Glomerular visceral epithelial cell (primary cell): Measurements from ENCODE around the gene ADCY7.
A peak's percentile ranks its signal among the peaks of the same experiment; 100 is the strongest.

Experiments used
- DNase-seq: peaks from one replicate; pipeline ENCODE4 v3.0.0-alpha.2; 2016; ENCODE audit errors: extremely low spot score

ADCY7 gene

DNA sequence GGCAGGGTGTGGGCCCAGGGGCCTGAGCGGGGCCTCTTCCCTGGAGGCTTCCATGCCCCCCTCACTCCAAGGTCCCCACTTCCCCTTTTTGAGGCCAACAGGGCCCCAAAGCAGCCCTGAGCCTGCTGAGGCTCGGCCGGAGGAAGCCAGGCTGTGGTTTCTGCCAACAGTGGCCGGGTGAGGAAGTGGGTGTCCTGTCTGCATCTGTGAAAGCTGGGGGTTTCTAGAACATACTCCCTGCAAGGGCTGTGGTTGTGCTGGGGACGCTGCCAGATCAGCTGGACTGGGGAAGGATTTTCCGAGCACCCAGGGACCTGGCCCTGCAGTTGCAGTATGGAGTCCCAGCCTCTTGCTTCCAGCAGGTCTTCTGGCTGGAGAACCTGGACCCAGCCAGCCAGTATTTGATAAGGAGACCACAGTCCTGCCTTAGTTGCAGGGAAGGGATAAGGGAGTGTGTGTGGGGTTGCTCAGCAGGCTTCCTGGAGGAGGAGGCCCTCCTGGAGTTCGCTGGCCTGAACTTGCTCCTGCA, 15.7 kb downstream of the ADCY7 start:
- DNase-seq = peak; percentile 4

DNA sequence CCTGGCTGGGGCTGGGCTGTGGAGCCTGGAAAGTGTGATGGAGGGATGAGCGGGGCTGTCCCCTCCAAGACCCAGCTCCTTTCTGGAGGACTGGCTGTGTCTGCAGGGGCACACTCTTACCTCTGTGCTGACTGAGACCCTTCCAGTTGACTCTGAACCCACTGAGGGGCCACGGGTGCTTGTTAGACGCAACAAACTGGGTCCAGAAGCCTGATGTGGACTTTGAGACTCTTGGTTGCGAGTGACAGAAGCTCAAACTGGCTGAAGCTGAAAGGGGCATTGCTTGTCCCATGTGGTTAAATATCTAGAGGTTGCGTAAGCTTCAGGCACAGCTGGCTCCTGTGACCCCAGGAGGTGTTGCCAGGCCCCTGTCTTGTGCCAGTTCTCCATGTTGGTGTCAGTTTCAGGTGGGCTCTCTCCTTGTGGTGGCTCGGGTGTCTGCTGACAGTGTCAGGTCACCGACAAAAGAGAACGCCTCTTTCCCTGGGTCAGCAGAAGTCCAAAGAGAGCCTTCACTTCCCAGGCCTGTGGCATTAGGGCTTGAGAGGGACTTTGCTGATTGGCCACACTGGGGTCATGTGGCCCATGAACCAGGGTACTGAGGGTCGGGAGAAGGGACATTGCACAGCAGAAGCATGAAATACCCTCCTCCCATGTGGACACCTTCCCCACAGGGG, 16.7 kb downstream of the ADCY7 start:
- no peak for DNase-seq

DNA sequence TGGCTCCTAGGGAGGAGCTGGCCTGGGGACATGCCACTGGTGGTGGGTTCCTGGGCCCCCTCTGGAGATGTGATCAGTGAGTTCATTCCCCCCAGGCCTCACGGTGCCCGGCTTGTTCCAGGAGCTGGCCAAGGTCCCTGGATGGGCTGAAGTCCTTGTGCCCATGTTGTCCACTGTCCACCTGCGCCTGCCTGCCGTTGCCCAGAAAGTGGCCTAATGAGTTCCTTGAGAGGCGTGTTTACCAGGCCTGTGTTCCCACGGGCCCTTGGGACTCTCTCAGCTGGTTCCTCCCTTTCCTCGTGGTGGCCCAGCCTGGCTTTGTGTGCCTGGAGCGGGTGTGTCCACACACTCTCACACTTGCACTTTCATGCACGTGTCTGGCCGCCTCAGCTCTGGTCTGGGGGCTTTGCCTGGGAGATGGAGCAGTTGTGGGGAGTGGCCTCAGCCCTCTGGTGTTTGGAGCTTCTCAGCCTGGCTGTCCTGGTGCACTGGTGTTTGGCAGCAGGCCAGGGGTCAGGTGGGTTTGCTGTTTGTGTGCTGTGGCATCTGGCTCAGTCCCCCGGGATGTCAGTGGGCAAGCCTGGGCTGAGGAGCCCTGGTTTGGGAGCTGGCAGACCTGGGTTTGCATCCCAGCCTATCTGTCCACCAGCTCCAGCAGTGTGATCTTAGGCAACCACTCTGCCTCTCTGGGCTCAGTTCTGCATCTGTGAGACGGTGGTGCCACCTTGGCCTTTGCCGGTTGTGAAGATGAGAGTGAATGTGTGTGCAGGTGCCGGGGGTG, 18.0 kb downstream of the ADCY7 start:
- no peak for DNase-seq

DNA sequence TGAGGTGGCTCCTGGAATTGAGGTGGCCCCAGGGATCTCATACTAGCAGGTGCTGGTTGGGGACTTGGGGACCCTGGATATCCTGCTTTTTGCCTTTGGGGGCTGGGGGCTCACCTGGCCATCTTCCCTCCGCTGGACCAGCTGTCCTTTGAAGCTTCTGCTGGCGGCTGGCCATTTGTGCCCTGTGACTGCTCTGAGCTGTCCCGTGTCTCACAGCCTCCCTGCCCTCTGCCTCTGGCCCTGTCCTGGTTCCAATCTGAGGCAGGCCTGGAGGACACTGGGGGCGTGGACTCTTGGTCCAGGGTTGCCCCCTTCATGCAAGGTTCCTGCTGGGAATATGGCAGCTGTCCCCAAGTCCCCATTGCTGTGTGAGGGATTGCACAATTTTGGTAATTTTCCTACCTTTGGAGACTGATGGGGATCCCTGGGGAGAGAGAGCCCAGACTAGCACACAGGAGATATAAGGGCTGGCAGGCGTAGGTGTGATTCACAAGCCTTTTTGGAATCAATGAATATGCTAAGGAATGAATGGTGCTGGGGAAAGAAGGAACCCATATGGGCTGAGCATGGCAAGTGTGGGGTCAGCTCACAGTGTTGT, 19.2 kb downstream of the ADCY7 start:
- no peak for DNase-seq

DNA sequence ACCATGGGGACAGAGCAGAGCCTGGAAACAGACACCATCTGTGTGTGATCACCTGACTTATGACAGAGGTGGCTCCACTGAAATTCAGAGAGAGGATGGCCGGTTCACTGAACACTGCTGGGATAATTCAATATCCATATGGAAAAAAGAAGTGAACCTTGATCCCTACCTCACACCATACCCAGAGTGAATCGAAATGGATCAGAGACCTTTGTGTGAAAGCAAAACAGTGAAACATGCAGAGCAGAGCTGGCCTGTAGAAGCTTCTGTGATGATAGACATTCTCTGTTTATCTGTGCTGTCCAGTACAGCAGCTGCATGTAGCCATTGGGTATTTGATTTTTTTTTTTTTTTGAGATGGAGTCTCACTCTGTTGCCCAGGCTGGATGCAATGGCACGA, 20.3 kb downstream of the ADCY7 start:
- DNase-seq = no peak

DNA sequence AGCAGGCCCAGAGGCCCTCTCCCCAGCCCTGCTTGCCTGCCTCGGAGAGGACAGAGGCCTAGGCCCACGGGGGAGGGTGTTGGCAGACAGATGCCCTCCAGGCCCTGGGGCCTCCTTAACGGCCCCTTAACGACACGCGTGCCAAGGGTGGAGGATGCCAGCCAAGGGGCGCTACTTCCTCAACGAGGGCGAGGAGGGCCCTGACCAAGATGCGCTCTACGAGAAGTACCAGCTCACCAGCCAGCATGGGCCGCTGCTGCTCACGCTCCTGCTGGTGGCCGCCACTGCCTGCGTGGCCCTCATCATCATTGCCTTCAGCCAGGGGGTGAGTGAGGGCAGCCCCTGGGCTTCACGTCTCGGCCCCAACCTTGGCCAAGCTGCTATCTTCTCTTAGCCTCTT, 21.7 kb downstream of the ADCY7 start:
- no peak for DNase-seq

DNA sequence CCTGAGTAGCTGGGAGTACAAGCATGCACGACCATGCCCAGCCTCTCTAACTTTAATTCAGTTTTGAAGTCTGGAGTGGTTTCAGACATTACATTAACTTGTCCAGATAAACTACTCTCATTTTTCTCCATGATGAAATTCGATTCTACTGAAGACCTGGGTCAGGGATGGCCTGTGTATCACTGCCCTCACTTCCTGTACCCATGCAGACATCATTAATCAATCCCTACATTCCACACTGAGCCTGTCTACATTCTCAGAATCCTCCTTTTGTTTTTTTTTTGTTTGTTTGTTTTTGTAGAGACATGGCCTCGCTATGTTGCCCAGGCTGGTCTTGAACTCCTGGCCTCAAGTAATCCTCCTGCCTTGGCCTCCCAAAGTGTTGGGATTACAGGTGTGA, 22.6 kb downstream of the ADCY7 start:
- DNase-seq = no peak

DNA sequence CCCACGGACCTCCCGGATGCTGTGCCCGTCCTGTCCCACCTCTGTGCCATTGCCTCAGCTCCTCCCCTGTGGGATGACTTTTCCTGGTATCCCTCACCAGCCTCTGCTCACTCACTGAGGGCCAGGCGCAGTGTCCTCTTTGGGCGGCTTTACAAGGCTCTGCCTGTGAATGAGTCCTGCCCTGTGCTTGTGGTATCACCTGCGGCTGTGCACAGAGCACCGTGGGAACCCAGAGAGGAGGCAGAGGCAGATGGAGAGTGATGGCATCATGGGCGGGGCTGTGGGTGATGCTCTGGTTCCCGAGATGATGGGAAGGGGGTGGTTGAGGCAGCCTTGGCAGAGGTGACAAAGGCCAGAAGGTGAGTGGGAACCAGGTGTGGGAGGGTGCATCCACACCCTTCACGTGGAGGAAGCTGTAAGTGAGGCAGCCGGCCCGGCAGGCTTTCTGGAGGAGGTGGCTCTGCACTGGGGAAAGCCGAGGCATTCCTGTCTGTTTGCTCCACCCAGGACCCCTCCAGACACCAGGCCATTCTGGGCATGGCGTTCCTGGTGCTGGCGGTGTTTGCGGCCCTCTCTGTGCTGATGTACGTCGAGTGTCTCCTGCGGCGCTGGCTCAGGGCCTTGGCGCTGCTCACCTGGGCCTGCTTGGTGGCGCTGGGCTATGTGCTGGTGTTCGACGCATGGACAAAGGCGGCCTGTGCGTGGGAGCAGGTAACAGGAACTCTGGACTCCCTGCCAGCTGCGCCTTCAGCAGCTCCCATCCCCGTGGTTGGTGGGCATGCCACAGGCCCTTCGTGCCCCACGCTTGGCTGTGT, 23.8 kb downstream of the ADCY7 start:
- no peak for DNase-seq

DNA sequence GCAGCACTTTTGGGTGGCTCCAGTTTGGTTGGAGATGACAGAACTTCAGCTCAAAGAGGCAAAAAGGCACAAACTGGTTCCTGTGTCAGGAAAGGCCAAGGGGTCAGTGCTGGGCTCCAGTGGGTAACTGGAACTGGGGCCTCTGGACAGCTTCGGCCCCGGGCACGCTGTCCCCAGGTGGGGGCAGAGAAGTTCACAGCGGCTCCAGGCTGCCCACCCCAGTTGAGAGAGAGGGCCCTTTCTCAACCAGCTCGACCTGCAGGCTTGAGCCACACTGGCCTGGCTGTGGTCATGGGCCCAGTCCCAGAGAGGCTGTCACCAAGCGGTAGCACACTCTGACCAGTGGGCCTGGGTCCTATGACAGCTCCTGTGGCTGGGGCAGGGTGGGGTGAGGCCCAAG, 24.5 kb downstream of the ADCY7 start:
- no peak for DNase-seq

DNA sequence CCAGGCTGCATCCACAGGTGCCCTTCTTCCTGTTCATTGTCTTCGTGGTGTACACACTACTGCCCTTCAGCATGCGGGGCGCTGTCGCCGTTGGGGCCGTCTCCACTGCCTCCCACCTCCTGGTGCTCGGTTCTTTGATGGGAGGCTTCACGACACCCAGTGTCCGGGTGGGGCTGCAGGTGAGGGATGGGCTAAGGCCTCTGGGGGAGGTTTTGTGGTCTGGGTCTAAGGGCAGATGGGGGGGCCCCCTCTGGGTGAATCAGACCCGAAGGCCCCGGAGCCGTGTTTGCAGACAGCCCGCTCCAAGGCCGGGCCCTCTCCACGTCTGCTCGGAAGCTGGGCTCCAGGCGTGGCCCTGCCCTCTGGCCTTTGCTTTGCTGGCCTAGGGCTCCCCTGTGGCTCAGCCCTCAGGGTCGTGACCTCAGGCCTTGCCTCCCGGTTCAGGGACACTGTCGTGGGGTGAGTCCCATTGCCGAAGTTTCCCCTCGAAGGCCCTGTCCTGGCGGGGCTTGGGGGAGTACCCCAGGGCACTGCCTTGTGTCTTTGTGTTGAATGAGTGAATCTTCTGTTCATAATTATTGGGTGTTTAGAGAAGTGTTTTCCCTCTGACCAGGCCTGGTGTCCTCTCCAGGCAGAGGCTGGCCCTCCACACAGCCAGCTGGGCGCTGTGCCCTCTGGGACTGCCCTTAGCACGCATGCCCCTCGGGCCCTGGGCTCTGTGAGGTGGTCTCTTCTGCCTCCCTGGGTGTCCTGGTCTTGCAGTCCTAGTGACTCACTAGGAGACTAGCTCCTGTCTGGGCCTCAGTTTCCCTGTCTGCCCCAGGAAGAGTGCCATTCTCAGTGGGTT, 25.6 kb downstream of the ADCY7 start:
- DNase-seq = no peak

DNA sequence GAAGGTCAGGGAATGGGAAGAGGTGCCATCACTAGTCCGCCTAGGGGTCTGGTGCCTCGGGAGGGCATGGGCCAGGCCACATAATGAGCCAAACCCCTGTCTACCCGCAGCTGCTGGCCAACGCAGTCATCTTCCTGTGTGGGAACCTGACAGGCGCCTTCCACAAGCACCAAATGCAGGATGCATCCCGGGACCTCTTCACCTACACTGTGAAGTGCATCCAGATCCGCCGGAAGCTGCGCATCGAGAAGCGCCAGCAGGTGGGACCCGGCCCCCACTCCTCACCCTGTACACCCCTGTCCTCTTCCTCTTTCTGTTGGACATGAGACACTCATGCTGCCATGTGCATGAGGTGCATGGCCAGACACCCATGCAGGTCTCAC, 26.2 kb downstream of the ADCY7 start:
- DNase-seq = no peak

DNA sequence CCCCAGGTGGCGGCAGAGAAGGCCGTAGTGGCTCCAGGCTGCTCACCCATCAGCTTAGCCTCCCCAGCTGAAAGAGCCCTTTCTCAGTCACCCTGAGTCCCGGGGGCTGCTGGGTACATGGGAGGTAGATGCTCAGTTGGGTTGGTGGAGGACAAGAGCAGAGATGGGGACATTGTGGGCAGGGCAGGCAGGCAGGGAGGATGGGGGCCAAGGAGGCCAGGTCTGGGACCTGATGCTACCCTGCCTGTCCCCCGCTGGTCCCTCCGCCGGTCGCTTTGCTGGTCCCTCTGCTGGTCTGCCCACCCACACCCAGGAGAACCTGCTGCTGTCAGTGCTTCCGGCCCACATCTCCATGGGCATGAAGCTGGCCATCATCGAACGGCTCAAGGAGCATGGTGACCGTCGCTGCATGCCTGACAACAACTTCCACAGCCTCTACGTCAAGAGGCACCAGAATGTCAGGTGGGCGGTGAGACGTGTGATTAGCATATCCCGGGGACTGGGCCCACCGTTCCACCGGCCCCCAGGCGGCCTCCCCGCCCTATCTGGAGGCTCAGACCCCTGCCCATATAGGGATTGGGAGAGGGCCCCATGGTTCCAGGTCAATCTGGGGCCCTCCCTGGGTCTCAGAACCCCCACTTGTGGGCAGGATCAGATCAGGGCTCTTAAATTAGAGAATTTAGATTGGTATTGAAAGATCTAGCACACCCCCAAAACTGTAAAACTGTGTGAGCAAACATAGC, 26.9 kb downstream of the ADCY7 start:
- DNase-seq = no peak

DNA sequence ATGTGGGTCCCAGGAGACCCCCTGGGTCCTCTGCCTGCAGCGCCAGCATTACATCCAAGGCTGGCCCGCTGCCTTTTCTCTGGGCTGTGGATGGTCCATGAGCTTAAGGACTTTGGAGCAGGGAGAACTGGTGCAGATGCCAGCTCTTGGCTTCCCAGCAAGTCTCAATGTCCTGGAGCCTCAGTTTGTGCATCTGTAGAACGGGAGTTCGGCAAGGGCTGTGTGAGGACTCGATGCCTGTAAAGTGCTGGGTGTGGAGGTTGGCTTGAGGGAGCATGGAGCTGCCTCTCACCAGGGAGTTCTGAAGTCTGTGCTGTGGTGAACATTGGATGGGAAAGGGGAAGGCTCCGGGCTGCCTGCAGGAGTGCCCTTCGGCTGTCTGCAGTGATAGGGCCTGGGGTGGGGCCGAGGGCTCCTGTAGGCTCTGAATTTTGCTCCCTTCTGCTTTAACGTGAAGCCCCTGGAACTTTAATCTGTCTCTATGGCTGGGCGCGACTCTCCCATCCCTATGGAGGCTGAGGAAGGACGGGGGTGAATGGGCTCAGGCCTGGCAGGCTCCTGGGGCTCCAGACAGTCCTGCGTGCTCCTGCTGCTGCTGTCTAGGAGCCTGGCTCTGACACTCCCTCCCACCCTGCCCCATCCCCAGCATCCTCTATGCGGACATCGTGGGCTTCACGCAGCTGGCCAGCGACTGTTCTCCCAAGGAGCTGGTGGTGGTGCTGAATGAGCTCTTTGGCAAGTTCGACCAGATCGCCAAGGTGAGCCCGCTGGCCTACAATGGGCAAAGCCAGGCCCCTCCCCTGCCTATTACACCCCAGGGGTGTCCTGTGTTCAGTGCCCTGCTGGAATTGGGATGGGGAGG, 27.9 kb downstream of the ADCY7 start:
- DNase-seq = no peak

DNA sequence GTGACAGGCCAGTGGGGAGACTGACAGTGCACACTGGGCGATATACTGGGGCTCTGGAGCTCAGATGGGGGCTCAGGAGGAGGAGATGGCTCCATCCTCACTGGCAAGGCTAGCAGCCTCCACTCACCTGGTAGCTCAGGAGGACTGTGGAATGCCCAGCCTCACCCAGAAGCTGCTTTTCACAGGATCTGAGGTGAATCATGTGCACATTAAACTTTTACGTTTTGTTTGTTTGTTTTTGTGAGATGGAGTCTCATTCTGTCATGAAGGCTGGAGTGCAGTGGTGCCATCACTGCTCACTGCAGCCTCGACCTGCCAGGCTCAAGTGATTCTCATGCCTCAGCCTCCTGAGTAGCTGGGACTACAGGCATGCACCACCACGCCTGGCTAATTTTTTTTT, 28.6 kb downstream of the ADCY7 start:
- DNase-seq = no peak

DNA sequence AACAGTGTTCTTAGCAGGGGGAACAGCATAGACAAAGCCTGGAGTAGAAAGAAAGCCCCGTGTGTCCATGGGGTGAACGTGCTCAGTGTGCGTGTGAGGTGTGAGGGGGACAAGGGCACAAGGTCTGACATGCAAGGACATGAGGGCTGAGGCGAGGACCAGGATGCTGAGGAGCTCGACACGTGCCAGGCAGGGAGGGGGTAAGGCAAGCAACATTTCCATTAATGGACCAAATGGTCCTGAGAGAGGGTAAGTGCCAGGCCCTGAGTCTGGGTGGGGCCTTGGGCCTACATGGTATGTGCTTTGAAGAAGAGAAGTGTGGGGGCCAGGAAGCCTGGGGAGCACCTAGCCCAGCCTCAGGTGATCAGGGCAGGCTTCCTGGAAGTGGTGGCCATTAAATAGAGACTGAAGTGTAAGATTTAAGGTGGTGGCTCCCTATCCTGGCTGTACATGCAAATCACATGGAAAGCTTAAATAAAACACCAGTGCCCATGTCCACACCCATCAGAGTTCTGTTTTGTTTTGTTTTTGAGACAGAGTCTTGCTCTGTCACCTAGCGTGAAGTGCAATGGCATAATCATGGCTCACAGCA, 29.3 kb downstream of the ADCY7 start:
- DNase-seq = no peak

DNA sequence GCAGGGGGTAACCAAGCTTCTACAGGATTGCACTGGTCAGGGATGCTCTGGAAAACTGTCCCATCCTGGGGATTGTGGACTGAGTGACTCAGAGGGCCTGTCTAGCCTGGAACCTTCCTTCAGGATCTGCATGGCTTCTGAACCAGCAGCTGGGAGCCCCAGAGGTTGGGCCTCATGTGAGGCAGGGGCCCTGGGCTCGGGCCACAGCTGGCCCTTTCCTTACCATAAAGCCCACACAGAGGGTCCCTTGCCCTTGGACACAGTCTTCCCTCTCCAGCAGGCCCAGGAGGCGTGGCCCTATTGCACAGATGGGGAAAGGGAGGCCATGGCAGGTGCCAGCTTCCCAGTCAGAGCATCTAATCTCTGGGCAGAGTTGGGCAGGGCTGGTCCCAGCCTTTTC, 30.5 kb downstream of the ADCY7 start:
- DNase-seq = no peak

DNA sequence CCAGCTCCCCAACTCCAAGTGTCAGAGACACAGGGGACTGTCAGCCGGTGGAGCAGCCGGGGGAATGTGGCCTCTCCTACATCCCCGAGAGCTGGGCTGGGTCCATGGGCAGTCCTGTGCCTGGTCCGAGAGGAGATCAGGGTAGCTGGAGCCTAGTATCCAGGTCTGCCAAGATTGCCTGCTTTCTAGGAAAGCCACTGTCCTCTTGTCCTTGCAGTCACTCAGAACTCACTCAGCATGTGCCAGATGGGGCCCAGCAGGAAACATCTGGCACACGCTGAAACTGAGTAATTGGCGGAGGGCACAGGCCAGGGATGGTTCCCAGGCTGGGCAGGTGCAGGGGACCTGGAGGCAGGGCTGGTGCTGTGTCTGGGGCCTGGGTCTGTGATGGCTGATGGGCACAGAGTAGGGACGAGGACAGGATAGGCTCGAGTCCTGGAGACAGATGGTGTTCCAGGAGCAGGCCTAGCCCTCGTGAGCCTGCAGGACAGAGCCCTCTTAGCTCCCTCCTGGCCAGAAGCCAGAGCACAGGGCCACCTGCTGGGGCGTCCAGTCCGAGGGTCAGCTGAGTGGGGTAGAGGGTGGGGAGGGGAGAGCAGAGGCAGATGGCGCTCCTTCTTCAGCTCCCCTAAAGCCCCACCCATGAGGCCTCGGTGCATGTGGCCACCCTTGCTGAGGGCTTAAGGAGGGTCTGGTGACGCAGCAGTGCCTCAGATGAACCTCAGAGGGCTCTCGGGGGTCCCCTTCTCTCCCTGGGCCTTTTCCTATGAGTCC, 31.1 kb downstream of the ADCY7 start:
- no peak for DNase-seq

DNA sequence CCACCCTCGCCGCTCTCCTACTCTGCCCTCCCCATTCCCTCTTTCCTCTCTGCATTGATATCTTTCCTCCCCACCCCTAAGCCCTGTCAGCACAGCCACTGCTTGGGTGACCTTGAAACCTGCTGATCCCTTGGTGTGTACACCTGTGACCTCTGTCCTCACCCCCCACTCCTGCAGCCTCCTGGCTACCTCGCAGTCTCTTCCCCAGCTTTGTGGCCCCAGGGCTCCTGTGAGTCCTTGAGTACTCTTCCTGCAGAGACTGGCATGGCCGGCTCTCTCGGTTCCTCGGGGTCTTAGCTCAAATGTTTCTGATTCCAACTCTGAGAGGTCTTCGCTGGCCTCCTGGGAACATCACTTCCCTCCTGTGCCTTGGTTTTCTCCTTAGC, 31.7 kb downstream of the ADCY7 start:
- no peak for DNase-seq
